GM21528 (cell line): ENCODE data around the gene DPYSL3.

Experiments used
- ATAC-seq: cut with Tn5 transposase; IDR thresholded peaks from one replicate; pipeline ENCODE4 v1.9.1; 2021; ENCODE audit warnings: mild to moderate bottlenecking, moderate library complexity; ENCODE audit not compliant: unreplicated experiment, low FRiP score

The DPYSL3 gene

DNA sequence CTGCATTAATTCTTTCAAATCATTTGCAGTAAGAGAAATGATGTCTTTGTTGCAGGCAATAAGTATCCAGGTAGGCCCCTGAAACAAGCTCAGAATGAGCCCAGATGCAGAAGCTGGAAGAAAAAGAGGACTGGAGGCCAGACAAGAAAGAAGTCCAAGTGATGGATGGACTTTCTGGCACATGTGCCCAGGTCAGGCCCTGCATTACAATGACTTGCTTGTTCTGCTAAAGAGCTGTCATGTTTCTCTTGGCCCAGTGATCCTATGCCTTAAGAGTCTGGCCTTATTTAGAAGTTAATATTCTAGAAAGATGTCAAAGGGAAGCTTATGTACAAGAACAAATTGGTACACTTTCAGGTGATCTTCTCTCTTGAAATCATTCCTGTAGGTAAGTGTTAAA, 64.8 kb downstream of the DPYSL3 start:
- ATAC-seq = no peak

DNA sequence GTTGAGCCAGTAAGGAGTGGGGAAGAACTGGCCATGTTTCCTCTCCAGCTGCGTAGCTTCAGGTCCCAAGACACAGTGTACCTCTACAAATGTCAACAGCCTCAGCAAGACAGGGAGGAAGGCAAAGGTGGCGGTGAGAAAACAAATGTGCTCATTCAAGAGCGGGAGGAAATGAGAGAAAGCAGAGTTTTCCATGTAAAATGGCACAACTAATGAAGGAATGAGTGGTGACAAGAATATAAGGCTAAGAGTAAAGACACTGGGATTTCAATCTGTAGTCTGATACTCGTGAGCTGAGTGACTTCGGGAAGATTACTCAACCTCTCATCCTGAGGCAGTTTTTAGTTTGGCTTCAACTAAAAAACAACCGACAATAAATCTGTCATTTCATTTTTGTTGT, 67.6 kb downstream of the DPYSL3 start:
- ATAC-seq = no peak

DNA sequence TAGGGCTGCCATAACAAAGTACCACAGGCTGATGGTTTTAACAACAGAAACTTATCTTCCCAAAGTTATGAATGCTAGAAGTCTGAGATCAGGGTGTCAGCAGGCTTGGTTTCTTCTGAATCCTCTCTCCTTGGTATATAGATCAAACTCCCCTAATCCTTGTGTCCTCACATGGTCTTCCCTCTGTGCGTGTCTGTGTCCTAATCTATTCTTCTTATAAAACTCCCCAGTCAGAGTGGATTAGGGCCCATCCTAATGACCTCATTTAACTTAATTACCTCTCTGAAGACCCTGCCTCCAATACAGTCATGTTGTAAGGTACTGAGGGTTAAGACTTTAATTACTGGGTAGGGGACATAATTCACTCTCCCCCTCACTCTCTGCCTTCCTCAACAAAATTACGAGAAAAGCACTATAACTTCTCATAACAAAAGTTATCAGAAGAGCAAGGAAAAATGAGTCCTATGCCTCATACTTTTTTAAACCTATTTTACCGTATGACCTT, 68.6 kb downstream of the DPYSL3 start:
- ATAC-seq = no peak

DNA sequence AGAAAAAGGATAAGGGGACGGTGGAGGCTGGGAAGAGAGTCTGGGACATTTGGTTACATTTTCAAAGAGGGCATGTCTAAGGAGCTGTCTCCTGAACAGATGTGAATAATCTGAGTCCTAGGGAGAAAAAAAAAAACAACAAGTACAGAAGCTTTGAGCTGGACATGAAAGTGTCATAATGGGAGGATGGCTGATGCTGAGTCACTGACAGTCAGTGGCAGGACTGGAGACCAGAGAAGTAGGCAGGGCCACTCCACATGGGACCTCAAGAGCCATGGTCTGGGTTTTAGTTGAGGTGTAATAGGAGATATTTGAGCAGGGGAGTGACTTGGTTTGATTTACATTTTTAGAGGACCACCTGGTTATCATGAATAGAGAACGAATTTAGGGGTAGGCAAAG, 70.6 kb downstream of the DPYSL3 start:
- ATAC-seq = no peak

DNA sequence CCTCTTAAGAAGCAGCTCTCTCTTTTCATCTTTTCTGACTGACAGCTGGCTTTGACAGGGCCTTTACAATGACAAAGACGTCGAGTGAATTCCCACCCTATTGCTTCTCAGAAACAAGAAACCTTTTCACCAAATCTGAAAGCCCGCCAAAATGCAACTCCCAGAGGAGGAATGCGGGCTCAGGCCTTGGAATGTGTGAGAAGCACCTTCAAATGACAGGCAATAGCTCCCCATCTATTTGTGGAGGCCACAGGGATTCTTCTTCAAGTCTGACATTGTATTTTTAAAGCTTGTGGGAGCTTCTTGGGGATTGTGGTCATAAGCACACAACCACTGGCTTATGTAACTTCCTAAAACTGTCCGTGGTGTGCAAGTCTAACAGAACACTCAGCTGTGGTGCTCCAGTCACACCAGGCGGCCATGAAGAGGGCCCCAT, 72.7 kb downstream of the DPYSL3 start:
- no peak for ATAC-seq

DNA sequence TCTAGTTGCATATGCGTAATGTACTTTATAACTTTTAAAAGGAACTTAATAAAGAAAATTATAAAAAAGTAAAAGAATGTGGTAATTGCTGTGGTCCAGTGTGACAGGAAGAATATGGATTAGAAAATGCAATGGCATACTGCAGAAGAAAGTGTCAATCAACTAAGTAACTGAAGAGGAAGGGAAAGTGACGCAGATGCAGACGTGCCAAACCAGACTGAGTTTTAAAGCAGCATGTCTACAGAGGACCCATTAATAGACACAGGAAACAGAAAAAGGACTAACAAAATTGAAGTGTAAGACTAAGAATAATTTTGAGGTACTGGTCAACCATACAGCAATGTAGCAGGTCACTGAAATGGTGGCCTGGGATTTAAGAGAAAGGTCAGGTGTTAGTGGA, 73.3 kb downstream of the DPYSL3 start:
- ATAC-seq = no peak

DNA sequence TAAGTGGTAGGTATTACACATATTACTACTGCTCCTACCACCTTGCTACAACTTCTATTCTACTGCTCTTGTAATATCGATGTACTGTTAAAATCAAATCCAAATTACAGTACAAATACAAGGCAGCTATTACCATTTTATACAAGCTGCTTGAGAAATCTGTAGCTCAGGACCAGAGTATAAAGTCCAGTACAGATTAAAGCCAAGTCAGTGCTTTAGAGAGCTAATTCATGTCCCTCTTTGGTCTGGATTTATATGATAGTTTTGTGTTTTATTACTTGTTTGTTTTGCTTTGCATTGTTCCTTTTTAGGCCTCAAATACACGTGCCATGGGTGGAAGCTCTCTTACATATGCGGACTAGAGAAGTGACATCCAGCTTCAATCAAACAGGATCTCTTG, 75.8 kb downstream of the DPYSL3 start:
- no peak for ATAC-seq

DNA sequence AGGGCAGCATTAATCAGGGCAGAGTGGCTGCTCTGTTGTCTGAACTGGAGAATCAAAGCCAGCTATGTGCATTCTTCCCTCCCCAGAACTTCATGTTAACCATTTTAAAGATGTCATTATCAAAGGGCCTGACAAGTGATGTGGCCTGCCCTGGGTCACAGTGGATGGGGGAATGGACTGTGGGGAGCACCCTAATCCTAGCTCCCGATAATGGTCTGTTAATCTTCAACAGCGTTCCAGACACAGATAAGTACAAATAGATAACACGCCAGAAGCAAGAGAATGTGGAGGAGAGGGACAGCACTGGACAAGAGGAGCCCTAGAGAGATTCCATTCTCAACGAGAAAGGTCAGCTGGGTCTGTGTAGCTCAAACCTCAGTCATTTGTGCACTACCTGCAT, 77.5 kb downstream of the DPYSL3 start:
- no peak for ATAC-seq

DNA sequence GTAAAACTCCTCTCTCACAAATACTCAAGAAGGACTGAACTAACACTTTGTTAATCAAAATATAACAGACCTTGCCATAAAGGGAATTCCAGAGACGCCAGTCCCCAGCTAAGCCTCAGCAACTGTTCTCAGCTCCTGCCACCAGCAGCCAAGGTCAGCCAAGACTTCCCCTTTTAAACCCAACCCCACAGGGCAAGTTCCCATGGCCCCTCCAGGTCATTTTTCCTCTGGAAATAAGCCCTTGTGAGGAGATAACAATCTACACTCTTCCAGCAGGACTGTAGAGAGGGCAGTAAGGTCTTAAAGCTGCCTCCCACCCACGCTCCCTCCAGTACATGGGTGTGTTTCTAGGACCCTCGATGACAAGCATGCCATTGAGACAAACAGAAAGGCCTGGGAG, 78.3 kb downstream of the DPYSL3 start:
- no peak for ATAC-seq

DNA sequence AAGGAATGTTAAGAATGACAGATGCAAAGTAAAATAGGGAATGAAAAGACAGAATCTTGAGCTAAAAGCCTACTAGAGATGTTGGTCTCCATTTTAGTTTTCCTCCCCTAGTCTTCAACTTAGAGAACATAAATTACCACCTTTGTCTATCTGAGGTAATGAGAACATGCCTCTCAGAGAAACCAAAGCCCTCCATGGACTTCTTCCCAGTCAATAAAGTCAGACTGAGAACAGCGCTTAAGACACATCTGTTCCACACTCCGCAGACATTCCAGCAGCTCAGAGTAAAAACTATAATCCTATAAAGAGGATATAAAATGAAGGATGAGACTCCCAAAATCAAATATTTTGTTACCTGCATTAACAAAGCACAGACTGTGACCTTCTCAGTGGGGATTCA, 79.2 kb downstream of the DPYSL3 start:
- no peak for ATAC-seq

DNA sequence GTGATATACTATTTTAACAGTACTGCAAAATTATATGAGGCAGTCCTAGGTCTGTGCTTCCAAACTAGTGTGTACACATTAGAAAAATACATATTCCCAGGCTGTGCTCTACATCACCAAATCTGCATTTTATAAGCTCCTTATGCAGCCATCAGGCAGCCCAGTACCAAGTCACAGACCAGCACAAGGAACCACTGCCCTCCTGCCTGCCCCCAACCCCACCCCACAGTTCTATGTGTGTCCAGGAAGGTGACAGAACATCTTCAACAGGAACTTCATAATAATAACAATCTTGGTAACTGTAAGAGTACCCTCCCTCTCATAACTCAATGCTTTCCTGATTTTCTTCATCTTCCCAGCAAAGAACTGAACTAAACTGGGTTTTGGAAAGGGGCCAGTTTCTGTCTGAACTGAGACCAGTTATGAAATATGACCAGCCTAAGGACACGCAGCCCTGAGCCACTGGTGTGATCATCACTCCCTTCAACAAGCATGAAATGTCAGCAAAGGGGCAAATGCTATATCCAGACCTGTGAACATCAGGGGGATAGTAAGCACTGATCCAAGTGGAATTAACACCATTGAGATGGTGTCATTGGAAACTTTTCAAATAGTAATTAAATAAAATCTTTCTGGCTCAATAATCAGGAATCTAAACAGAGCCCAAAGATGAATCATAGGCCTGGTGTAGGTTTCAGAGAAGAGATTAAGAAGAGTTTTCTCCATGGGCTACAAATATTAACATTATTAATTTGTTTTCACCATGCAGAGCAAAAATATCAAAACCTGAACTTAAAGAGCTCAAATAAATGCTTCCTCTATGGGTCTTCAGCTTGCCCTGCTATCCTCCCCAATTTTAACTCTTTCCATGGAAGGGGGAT, 82.1 kb downstream of the DPYSL3 start:
- ATAC-seq = no peak

DNA sequence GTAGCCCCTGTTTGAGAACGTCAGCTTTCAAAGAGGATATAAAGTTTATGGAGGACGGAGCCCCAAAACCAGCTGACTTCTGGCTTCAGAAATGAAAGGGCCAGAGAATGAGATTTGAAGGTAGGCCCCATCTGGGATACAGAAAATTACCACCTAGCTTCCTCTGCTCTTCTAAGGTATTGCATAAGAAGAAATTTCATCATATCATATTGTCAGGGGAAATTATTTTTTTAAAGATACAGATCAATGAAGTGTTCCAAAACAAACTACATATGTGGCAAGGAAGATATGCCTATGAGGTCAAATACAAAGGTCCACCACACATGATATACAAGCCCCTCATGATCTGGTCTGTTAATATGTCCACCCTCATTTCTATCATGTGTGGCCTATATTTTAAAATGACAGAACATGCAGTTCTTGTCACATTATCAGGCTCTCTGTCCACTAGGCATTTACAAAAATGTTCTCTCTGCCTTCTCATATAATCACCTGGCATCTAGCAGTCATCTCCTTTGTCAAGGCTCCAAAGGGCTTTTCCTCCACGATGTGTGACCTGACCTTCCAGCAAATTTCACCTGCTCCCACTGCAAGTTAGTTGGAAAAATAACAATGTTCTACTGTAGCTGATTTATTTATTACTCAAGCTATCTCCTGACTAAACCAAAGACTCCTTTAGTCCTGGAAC, 83.1 kb downstream of the DPYSL3 start:
- ATAC-seq = no peak

DNA sequence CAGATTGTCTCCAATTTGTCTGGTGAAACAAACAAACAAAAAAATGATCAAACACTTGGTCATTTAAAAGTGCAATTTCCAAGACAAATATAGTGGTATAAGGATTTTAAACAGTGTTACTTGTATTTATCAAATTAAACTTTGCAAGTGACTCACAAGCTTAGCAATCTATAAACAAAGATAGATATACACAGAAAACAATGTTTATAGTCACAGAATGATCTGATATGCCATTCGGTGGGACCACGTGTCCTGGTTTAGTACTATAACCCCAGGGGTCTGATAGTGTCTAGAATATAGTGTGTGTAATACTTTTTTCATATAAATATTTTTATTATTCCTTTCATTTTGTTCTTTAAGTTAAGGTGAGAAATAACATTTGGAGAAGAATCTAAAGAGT, 91.3 kb downstream of the DPYSL3 start:
- ATAC-seq = no peak

DNA sequence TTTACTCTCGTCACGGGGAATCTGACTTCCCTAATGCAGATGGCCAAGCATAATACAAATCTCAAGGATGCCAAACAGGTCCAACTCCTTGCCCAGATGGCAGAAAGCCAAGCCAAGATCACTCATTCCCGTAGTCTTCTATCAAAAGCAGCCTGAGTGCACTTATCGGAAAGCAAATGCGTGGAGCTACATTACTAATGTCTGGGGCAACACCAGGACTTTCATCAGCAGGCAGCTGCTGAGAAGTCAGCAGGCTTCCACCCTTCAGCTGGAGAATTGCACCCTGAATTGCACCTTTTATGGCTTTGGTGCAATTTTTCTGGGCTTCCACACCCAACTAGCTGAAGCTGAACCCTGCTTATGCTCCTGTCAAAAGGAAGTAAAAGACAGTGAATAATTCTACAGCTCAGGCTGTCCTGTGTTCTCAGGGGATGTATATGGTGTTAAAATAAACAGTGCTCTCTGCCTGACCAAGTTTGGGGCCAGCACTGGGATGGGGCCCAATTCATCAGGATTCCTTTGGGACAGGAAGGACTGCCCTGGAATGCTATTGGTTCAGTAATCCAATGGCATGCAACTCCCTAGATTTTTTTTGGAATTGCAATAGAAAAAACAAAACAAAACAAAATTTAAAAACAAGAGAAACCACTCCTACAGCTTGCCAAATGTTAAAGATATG, 92.6 kb downstream of the DPYSL3 start:
- no peak for ATAC-seq

DNA sequence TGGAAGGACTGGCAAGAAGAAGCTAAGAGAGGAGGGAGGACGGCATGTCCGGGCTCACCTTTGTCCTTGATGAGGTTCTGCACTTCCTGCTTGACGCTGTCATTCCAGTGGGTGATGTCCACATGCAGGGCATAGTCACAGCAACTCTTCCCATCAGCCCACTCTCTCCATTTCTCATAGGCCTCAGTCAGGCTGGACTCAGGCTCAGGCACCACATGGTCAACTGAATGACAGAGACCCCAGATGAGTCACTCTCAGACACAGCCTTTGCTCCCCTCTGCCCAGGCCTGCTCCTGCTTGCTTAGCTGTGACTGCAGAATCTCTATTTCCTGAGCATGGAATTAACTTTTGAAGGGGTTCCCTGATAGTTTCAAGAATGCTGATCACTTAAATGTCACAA, 94.2 kb downstream of the DPYSL3 start:
- ATAC-seq = no peak

DNA sequence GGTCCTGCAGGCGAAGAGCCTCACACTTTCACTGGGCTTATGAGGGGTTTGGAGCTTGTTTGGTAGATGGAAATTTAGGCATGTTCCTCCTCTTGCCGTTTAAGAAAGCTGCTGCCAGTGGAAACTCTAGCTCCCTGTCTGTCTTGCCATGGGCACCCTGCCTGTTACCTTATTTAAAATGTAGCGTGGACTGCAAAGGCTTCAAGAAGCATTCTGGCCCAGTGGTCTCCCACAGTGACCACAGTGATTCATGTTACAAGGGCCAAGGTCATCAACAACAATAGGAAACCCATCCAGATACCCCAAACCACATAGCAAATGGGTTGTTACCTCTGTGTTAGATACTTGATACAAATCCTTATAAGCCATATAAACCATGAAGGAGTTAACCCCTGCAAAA, 96.6 kb downstream of the DPYSL3 start:
- no peak for ATAC-seq

DNA sequence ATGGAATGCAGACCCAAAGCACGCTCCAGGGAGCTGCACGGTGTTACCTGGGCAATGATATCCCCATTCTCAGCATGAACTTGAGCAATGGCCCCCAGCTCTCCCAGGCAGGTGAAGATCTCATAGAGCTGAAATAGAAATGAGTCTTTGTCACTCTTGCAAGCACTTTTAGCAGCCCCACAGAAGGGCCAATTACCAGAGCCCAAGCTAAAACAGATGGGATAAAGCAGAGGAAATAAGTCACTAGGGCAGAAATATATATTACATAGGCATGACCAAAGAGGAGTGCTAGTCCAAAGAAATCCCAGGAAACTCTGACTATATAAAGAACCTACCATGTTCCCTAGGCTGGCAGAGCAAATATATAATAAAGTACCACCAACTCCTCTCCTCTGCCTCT, 97.3 kb downstream of the DPYSL3 start:
- no peak for ATAC-seq

DNA sequence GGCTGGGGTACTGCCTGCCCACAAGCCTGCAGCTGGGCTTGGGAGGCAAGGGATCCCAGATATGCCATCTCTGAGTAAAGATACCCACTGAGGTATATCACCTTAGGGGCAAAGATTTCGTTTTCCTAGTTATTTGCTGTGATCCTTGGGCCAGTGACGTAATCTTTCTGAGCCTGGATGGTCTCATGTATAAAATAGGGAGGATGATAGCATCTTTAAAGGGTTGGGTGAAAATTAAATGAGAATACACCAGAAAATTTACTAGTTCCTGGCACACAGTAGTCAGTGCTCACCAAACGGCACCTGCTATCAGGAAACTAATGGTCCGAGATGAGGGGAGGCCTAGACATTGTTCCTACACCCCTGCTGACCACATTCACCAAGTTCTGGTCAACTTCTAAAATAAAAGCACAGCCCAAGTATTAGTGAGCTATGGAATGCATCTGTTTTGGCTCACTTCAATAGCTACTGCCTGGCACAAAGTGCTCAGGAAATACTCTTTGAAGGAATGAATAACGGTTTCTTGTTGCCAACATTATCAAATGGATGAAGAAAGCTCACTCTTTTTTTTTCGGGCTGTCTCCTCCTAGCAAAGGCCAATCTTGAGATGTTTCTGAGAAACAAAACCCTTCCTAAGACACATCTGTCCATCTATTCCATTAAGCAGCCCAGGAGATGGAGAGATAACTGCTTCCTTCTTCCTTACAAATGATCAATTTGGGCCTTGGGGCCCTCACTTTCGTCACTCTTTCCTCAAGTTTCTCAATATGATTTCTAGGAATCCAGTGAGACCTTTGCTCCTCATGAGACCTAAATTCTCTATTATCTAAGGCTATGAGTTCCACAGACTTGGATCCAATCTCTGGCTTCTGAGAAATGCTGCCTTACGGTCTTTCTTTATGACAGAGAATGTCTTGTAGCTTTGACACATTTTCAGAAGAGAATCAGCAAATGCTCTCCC, 98.2 kb downstream of the DPYSL3 start:
- ATAC-seq = no peak

DNA sequence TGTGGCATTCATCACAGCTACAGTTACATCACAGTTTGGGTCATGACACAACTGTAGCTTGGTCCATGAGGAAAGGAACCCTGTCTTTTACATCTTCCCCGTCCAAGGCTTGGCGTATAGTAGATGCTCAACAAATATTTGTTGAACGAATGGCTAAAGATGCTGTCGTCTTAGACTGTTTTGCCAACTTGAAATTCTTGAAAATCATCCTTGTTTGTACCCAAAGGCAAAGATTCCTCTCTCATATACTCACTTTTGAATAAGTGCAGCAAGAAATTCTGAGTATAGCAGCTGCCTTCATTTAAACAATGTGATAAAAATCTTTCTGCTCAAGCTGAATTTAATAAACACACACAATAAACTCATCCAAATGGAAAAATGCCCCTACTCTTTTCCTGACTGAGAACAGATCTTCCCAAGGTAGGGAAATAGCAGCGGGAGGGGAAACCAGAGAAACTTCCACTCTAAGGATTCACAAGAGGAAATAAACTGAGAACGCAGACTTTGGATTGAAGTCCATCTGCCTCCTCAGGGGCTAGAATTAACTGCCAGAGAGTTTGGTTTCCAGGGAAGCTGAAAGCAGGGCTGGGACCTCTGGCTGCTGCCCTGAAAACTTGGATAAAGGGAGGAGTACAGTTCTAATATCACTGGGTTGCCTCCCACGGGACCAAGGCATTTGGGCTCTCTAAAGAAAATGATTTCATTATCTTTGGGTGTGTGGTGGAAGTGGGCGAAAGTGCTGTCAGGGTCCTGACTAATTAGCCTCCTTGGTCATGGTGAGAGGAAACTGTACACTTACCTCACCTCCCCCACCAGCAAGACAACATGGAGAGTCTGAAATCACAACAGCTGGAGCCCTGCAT, 99.1 kb downstream of the DPYSL3 start:
- ATAC-seq = no peak
